HepG2 (cell line): Measurements from ENCODE around the gene SLC39A1. TPM values are rescaled to one million over a fixed set of nuclear protein-coding genes. Genes with fewer than 3 reads are reported as not detected.

Source experiments
- AGO2 ChIP-seq: fragments of 200-400 bp; formaldehyde crosslinking; optimal IDR thresholded peaks from 2 replicates; pipeline ENCODE3; 2017; ENCODE audit warnings: mild to moderate bottlenecking, low read depth, low read length, moderate library complexity
- ASH2L ChIP-seq: fragments of 300-600, 200-600 bp; sonication (generic); IDR thresholded peaks from 2 replicates; pipeline ENCODE4 v1.7.0; 2017; ENCODE audit warnings: low read depth, mild to moderate bottlenecking, moderate library complexity, mixed read lengths, low read length; ENCODE audit not compliant: insufficient read length
- BORCS8-MEF2B ChIP-seq: sonication (generic); formaldehyde crosslinking; IDR thresholded peaks from 2 replicates; pipeline ENCODE4 v1.8.0; 2022; ENCODE audit warnings: mild to moderate bottlenecking, missing genetic modification reagents
- HES4 ChIP-seq: sonication (generic); formaldehyde crosslinking; IDR thresholded peaks from 2 replicates; pipeline ENCODE4 v1.9.0; 2021; ENCODE audit warnings: mild to moderate bottlenecking, missing genetic modification reagents, borderline replicate concordance
- RBFOX2 ChIP-seq: fragments of 200-400 bp; formaldehyde crosslinking; IDR thresholded peaks from 2 replicates; pipeline ENCODE4 v1.6.1; 2017; ENCODE audit warnings: low read depth, mild to moderate bottlenecking, low read length
- SP1 ChIP-seq, 2 experiments: fragments of 450-650 bp in 1 of 2; sonication (generic) in 1 of 2; formaldehyde crosslinking in 1 of 2; IDR thresholded peaks; 2 replicates each; pipeline versions ENCODE4 v1.4.0 to v1.6.1; 2016 to 2020; ENCODE audit warnings: missing genetic modification reagents in 1 of 2
- SP5 ChIP-seq: IDR thresholded peaks from 2 replicates; pipeline ENCODE4 v1.6.1; 2016; ENCODE audit warnings: low read depth, borderline replicate concordance
- SYNCRIP ChIP-seq: fragments of 200-400 bp; formaldehyde crosslinking; IDR thresholded peaks from 2 replicates; pipeline ENCODE4 v1.6.1; 2018; ENCODE audit warnings: mild to moderate bottlenecking, low read depth, low read length; ENCODE audit not compliant: insufficient read depth
- TARDBP ChIP-seq: sonication (generic); formaldehyde crosslinking; IDR thresholded peaks from 2 replicates; pipeline ENCODE4 v1.8.0; 2022; ENCODE audit warnings: mild to moderate bottlenecking, missing genetic modification reagents
- TEAD2 ChIP-seq: sonication (generic); formaldehyde crosslinking; IDR thresholded peaks from 2 replicates; pipeline ENCODE4 v1.9.0; 2021; ENCODE audit warnings: missing genetic modification reagents
- XBP1 ChIP-seq: sonication (generic); formaldehyde crosslinking; IDR thresholded peaks from 2 replicates; pipeline ENCODE4 v1.5.0; 2020; ENCODE audit warnings: missing genetic modification reagents
- polyA plus RNA-seq, 8 experiments: library from polyadenylated mRNA; depleted of rRNA in 3 of 8; stranded (reverse) in 7 of 8; unstranded in 1 of 8; fragments of >200 nt; fragmentation: Illumina TruSeq in 4 of 8; extraction: Trizol in 4 of 8; gene quantifications; 2 replicates each; pipeline versions ENCODE4 v1.2.1 to v1.2.3, GENCODE V29; 2011 to 2016; ENCODE audit warnings: low read depth in 4 of 8, missing spikeins in 1 of 8, mixed read lengths in 1 of 8; ENCODE audit not compliant: insufficient read depth in 1 of 8
- total RNA-seq, 5 experiments: library from RNA; depleted of rRNA; stranded (reverse); fragments of >200 nt; fragmentation: Illumina TruSeq; extraction: Trizol; gene quantifications; 2 replicates each; pipeline ENCODE4 v1.2.3, GENCODE V29; 2016; ENCODE audit warnings: low read depth in 1 of 5
- TF ChIP-seq, protein P1 (sequence below): sonication (generic); formaldehyde crosslinking; IDR thresholded peaks from 2 replicates; pipeline ENCODE4 v1.9.0; 2021; ENCODE audit warnings: missing genetic modification reagents, mild to moderate bottlenecking, borderline replicate concordance
- TF ChIP-seq, protein P2 (sequence below): sonication (generic); IDR thresholded peaks from 2 replicates; pipeline ENCODE4 v1.6.1; 2016; ENCODE audit warnings: low read depth, borderline replicate concordance
- TF ChIP-seq, protein P3 (sequence below): IDR thresholded peaks from 2 replicates; pipeline ENCODE4 v1.6.1; 2016; ENCODE audit warnings: missing biosample characterization, missing genetic modification reagents, low read depth
- TF ChIP-seq, protein P4 (sequence below): sonication (generic); formaldehyde crosslinking; IDR thresholded peaks from one replicate; pipeline ENCODE4 v1.5.1; 2020; ENCODE audit warnings: mild to moderate bottlenecking, missing genetic modification reagents; ENCODE audit errors: not compliant biosample characterization

SLC39A1 gene
- total and polyA plus RNA-seq, 2 of the 13 experiments (the other 11 are each of a cell fraction or from before 2014, with no cell fraction given): 71.2 to 78.4 TPM

DNA sequence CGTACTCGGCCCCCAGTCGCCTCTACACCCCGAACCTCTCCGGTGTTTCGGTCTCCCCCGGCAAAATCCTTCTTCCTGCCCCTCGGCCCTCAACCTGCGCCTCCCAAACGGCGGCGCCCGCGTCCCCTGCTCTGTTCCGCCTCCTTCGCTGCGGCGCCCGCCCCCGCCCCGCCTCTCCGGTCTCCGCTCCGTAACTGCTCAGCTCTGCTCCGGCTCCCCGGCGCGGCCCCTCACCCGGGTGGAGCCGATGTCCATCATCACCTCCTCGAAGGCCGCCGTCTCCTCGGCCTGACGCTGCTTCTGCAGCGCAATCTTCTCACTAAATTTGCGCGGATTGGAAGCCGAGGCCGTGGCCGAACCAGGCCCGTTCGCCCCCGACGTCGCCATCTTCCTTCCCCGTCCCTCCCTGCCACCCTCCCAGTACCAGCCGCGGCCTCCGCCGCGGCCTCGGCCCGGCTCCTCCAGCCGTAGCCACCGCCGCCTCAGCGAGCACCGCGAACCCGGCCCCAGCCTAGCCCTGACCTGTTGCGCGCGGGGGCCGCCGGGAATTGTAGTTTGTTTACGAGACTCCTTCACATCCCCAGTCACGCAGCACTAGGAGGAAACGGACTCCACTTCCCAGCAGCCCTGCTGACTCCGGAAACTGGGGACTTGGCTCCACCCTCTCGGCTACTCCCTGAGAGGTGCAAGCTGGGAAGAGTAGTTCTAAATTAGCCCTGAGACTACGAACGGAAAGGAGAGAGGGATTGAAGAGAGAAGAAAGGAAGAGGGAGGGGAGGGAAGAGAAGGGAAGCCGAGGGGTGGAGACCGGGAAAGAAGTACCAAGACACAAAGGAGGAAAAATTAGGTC lies 5.0 kb downstream of the SLC39A1 start, which contains the start of gene CRTC2 (continued):
- TF ChIP-seq, protein P1, sequence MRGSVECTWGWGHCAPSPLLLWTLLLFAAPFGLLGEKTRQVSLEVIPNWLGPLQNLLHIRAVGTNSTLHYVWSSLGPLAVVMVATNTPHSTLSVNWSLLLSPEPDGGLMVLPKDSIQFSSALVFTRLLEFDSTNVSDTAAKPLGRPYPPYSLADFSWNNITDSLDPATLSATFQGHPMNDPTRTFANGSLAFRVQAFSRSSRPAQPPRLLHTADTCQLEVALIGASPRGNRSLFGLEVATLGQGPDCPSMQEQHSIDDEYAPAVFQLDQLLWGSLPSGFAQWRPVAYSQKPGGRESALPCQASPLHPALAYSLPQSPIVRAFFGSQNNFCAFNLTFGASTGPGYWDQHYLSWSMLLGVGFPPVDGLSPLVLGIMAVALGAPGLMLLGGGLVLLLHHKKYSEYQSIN (CRISPR knock-in tag): no peak
- TF ChIP-seq SP1 (IDR thresholded peaks at IDR 0.05) (no peak), SP1 (CRISPR knock-in tag; IDR thresholded peaks at IDR 0.05) (peak; percentile 85), TARDBP (CRISPR knock-in tag) (peak; percentile 86), TEAD2 (no peak), SYNCRIP (no peak), BORCS8-MEF2B (CRISPR knock-in tag) (peak; percentile 80), RBFOX2 (peak; percentile 93), HES4 (CRISPR knock-in tag) (0 out of 2 replicates have a peak, but pooled peaks have one; percentile 72), ASH2L (peak; percentile 85), SP5 (peak; percentile 42; the same call in 1 of the 2 replicates), XBP1 (CRISPR knock-in tag) (no peak), AGO2 (peak; percentile 98)
- TF ChIP-seq, protein P2, sequence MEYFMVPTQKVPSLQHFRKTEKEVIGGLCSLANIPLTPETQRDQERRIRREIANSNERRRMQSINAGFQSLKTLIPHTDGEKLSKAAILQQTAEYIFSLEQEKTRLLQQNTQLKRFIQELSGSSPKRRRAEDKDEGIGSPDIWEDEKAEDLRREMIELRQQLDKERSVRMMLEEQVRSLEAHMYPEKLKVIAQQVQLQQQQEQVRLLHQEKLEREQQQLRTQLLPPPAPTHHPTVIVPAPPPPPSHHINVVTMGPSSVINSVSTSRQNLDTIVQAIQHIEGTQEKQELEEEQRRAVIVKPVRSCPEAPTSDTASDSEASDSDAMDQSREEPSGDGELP: peak; percentile 8; the same call in 1 of the 2 replicates
- TF ChIP-seq, protein P3, sequence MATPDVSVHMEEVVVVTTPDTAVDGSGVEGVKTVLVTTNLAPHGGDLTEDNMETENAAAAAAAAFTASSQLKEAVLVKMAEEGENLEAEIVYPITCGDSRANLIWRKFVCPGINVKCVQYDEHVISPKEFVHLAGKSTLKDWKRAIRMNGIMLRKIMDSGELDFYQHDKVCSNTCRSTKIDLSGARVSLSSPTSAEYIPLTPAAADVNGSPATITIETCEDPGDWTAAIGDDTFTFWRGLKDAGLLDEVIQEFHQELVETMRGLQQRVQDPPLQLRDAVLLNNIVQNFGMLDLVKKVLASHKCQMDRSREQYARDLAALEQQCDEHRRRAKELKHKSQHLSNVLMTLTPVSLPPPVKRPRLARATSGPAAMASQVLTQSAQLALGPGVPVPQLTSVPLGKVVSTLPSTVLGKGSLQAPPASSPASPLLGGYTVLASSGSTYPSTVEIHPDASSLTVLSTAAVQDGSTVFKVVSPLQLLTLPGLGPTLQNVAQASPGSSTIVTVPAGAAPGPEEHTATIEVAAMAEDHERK (CRISPR knock-in tag): no peak; the same call in 1 of the 2 replicates
- TF ChIP-seq, protein P4, sequence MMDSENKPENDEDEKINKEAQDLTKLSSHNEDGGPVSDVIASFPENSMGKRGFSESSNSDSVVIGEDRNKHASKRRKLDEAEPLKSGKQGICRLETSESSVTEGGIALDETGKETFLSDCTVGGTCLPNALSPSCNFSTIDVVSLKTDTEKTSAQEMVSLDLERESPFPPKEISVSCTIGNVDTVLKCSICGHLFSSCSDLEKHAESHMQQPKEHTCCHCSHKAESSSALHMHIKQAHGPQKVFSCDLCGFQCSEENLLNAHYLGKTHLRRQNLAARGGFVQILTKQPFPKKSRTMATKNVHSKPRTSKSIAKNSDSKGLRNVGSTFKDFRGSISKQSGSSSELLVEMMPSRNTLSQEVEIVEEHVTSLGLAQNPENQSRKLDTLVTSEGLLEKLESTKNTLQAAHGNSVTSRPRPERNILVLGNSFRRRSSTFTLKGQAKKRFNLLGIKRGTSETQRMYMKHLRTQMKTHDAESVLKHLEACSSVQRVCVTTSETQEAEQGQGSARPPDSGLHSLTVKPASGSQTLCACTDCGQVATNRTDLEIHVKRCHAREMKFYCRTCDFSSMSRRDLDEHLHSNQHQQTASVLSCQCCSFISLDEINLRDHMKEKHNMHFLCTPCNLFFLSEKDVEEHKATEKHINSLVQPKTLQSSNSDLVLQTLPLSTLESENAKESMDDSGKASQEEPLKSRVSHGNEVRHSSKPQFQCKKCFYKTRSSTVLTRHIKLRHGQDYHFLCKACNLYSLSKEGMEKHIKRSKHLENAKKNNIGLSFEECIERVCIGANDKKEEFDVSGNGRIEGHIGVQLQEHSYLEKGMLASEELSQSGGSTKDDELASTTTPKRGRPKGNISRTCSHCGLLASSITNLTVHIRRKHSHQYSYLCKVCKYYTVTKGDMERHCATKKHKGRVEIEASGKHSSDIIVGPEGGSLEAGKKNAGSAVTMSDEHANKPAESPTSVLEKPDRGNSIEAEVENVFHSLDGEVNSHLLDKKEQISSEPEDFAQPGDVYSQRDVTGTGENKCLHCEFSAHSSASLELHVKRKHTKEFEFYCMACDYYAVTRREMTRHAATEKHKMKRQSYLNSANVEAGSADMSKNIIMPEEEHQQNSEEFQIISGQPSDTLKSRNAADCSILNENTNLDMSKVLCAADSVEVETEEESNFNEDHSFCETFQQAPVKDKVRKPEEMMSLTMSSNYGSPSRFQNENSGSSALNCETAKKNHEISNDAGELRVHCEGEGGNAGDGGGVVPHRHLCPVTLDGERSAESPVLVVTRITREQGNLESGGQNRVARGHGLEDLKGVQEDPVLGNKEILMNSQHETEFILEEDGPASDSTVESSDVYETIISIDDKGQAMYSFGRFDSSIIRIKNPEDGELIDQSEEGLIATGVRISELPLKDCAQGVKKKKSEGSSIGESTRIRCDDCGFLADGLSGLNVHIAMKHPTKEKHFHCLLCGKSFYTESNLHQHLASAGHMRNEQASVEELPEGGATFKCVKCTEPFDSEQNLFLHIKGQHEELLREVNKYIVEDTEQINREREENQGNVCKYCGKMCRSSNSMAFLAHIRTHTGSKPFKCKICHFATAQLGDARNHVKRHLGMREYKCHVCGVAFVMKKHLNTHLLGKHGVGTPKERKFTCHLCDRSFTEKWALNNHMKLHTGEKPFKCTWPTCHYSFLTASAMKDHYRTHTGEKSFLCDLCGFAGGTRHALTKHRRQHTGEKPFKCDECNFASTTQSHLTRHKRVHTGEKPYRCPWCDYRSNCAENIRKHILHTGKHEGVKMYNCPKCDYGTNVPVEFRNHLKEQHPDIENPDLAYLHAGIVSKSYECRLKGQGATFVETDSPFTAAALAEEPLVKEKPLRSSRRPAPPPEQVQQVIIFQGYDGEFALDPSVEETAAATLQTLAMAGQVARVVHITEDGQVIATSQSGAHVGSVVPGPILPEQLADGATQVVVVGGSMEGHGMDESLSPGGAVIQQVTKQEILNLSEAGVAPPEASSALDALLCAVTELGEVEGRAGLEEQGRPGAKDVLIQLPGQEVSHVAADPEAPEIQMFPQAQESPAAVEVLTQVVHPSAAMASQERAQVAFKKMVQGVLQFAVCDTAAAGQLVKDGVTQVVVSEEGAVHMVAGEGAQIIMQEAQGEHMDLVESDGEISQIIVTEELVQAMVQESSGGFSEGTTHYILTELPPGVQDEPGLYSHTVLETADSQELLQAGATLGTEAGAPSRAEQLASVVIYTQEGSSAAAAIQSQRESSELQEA: no peak
